MCF 10A (cell line): ENCODE data around the gene CKS1B. TPM values are rescaled to one million over a fixed set of nuclear protein-coding genes. Genes with fewer than 3 reads are reported as not detected.

ENCODE experiments used
- BruUV-seq: library from RNA; stranded (reverse); fragments of 400-500 nt; replicated peaks from 2 replicates; lab custom pipeline; 2021; lab: Mats Ljungman, UMichigan
- CTCF ChIA-PET: fragments of 300-600 bp; sonication (Branson Sonifier 250); formaldehyde crosslinking; extraction: SDS; loops from one replicate; lab custom pipeline; 2021; ENCODE audit warnings: antibody characterized with exemption, inconsistent platforms; lab: Yijun Ruan, JAX
- POLR2A ChIA-PET: fragments of 300-600, 350-650 bp; sonication (Branson Sonifier 250); formaldehyde crosslinking; extraction: SDS; loops from one replicate; lab custom pipeline; 2020; ENCODE audit warnings: antibody characterized with exemption, inconsistent platforms; lab: Yijun Ruan, JAX
- DNase-seq: peaks from one replicate; pipeline ENCODE4 v3.0.0-alpha.2; 2018; ENCODE audit not compliant: unreplicated experiment
- H3K27ac Mint-ChIP-seq: one replicate; pipeline ENCODE4 v1.8.0; 2022; ENCODE audit warnings: mild to moderate bottlenecking, low read depth, mixed read lengths; ENCODE audit not compliant: unreplicated experiment
- H3K27me3 Mint-ChIP-seq: one replicate; pipeline ENCODE4 v1.8.0; 2022; ENCODE audit warnings: mixed read lengths; ENCODE audit not compliant: insufficient read depth, unreplicated experiment
- H3K36me3 Mint-ChIP-seq: one replicate; pipeline ENCODE4 v1.8.0; 2022; ENCODE audit warnings: mild to moderate bottlenecking, moderate library complexity, mixed read lengths; ENCODE audit not compliant: insufficient read depth, unreplicated experiment
- H3K4me1 Mint-ChIP-seq: one replicate; pipeline ENCODE4 v1.8.0; 2022; ENCODE audit warnings: mixed read lengths; ENCODE audit not compliant: insufficient read depth, unreplicated experiment
- H3K4me3 Mint-ChIP-seq: one replicate; pipeline ENCODE4 v1.8.0; 2022; ENCODE audit warnings: mild to moderate bottlenecking, moderate library complexity, mixed read lengths; ENCODE audit not compliant: unreplicated experiment
- H3K9me3 Mint-ChIP-seq: one replicate; pipeline ENCODE4 v1.8.0; 2022; ENCODE audit warnings: mixed read lengths; ENCODE audit not compliant: unreplicated experiment
- intact Hi-C: fragments of 100-400 bp; cut with micrococcal nuclease; formaldehyde crosslinking; loops from 2 replicates; pipeline ENCODE4 v1.14.1; 2022
- total RNA-seq: library from RNA; stranded (reverse); gene quantifications from 2 replicates; pipeline ENCODE4 v1.2.3, GENCODE V29; 2022
- TF ChIP-seq, protein P1 (sequence below): fragments of 200-600 bp; IDR thresholded peaks from one replicate; pipeline ENCODE4 v1.8.0; 2022; ENCODE audit warnings: antibody characterized with exemption, mild to moderate bottlenecking; ENCODE audit not compliant: unreplicated experiment

The CKS1B gene
- total RNA-seq, 1 experiment from 2014 or later = 285 TPM

DNA sequence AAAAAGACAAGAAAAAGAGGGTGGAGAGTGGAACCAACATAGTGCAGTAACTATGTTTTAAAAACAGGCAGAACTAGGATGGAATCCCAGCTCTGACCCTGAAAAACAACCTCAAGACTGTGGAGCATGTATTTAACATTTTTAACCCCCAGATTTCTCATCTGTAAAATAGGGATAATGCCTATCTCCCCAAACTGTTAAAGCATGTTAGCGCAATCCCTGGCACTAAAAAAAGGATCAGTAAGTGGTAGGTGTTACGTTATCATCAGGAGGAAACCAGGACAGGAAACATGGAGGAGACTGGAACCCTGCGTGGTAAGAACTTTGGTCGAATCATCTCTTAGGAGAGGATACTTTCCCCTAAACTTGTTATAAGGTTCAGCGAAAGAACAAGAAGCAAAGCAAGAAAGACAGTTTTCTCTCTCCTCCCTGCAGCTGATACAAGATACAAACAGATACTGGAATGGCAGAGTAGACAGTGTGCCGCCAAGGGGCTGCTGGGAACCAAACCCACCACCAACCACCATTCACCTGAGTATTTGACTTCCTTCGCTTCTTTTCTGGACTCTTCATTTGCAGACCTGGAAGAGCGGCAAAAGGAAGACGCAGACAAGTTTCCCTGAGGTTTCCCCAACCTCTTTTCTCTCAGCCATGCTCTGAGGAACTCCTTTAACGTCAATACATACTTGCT is 13.9 kb upstream of the CKS1B start:
- no TSS peak for BruUV-seq
- TF ChIP-seq, protein P1, sequence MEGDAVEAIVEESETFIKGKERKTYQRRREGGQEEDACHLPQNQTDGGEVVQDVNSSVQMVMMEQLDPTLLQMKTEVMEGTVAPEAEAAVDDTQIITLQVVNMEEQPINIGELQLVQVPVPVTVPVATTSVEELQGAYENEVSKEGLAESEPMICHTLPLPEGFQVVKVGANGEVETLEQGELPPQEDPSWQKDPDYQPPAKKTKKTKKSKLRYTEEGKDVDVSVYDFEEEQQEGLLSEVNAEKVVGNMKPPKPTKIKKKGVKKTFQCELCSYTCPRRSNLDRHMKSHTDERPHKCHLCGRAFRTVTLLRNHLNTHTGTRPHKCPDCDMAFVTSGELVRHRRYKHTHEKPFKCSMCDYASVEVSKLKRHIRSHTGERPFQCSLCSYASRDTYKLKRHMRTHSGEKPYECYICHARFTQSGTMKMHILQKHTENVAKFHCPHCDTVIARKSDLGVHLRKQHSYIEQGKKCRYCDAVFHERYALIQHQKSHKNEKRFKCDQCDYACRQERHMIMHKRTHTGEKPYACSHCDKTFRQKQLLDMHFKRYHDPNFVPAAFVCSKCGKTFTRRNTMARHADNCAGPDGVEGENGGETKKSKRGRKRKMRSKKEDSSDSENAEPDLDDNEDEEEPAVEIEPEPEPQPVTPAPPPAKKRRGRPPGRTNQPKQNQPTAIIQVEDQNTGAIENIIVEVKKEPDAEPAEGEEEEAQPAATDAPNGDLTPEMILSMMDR = no peak
- peak overlapping the region; percentile 73 for H3K4me3 Mint-ChIP-seq
- no peak for DNase-seq
- H3K9me3 Mint-ChIP-seq = no peaks in the 10 kb centered on the region
- H3K36me3 Mint-ChIP-seq = peaks cover 60% of the 10 kb centered on the region
- intact Hi-C loops = no loop called here
- H3K4me1 Mint-ChIP-seq = peaks cover 47% of the 10 kb centered on the region
- ChIA-PET CTCF (interaction anchor here (0.6 to 3.0 kb wide), 19 partner anchors 9 to 148 kb away, joined by 3 to 34 read pairs (median 4); partner anchors contain the start of gene SHC1), POLR2A (interaction anchor here (0.7 to 39.6 kb wide), 17 partner anchors 9 to 739 kb away, joined by 3 to 1917 read pairs (median 6); partner anchors contain the start of genes ADAM15, CKS1B, FLAD1 and KRTCAP2)
- no peaks in the 10 kb centered on the region for H3K27me3 Mint-ChIP-seq
- peak overlapping the region; percentile 33 for H3K27ac Mint-ChIP-seq

DNA sequence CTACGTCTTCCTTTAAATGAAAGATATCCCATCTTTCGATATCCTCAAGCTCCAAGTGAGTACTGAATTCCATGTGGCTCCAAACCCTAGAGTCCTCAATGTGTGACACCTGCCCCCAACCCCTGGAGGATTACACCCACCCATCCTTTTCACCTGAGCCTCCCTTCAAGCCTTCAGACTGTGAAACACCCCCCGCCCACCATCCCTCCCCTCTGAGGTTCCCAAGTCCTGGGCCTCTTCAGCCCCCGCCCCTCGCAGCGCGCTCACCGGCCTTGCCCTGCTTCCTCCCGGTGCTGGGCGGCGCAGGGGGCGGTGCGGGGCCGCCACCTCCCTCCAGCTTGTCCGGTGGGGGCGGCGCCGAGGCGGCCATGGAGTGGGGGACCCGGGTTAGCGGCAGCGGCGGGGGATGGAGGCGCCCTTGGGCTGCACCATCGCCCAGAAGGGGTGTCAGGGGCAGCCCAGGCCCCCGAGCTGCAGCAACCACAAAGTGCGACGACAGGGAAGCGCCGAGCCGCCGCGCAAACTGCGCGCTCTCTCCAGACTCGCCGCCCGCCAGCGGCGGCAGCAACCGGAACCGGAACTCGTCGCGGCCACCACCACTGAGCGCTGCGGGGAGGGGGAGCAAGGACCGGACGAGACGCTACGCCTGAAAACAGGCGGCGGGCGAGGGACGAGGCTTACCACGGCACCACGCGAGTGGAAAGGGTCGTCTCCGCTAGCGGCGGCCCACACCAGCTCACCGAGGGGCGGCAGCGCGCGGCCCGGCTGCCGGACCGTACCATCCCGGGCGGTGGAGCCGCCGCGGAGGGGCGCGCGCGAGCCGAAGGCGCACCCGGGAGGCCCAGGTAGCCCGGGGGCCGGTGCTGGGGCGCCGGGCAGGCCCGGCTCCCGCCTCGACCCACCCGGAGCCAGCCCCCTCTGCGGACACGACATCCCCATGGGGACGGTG is 13.0 kb upstream of the CKS1B start, which contains the start of gene PYGO2:
PYGO2 (minus strand) TSS at position 576 of the 949 bp plus-strand sequence; CDS start at position 370, 206 bp downstream.
- TF ChIP-seq, protein P1 = peak; percentile 81
- no peaks in the 10 kb centered on the region for H3K27me3 Mint-ChIP-seq
- intact Hi-C loops = loop anchor here (1.0 to 2.0 kb wide), 3 partner anchors 11 to 89 kb away; partner anchors contain the start of gene ADAM15
- peaks cover 69% of the 10 kb centered on the region for H3K36me3 Mint-ChIP-seq
- ChIA-PET POLR2A (interaction anchor here (0.6 to 39.6 kb wide), 27 partner anchors 10 to 740 kb away, joined by 3 to 1917 read pairs (median 4); partner anchors contain the start of genes ADAM15, CKS1B, FLAD1 and KRTCAP2), CTCF (interaction anchor here (0.6 to 3.0 kb wide), 30 partner anchors 8 to 357 kb away, joined by 3 to 34 read pairs (median 4); partner anchors contain the start of genes ADAM15, FLAD1, SHC1 and ZBTB7B)
- peak within 1 kb of the TSS; percentile 33 for H3K27ac Mint-ChIP-seq
- H3K9me3 Mint-ChIP-seq = no peaks in the 10 kb centered on the region
- no TSS peak for BruUV-seq
- H3K4me3 Mint-ChIP-seq = peak within 1 kb of the TSS; percentile 73
- peaks cover 41% of the 10 kb centered on the region for H3K4me1 Mint-ChIP-seq
- DNase-seq = peak; percentile 85

DNA sequence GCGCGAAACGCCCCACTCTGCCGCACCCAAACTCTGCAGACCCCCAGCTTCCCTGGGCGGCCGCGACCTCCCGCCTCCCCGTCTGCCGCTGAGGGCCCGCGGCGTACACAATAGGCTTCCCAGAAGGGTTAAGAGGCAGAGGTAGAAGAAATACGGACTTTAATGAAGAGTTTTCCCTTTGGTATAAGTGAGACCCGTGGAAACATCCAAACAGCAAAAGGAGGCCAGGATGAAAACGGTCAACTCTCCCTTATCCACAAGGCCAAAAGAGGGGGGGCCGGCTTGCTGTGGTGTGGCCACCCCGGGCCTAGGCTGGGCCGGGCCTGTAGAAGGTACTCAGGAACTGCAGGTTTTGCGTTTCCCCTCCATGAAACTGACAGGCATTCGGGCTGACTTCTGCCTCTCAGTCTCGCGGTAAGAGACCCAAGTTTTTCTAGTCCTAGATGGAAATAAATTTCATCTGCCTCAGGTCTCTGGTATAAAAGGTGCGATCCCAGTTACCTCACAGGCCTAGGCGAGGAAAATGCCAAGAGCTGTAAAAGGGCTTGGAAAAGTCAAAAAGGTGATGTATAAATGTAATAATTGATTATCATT is 12.2 kb upstream of the CKS1B start:
- ChIA-PET CTCF (interaction anchor here (0.6 to 3.0 kb wide), 16 partner anchors 9 to 374 kb away, joined by 3 to 34 read pairs (median 4); partner anchors contain the start of genes ADAM15, SHC1 and ZBTB7B), POLR2A (interaction anchor here (0.7 to 39.6 kb wide), 18 partner anchors 26 to 741 kb away, joined by 3 to 1917 read pairs (median 4); partner anchors contain the start of genes ADAM15, CKS1B, FLAD1 and LENEP)
- Mint-ChIP-seq H3K36me3 (peaks cover 76% of the 10 kb centered on the region), H3K27ac (peak overlapping the region; percentile 33), H3K4me3 (peak overlapping the region; percentile 73), H3K27me3 (no peaks in the 10 kb centered on the region), H3K4me1 (peaks cover 36% of the 10 kb centered on the region), H3K9me3 (no peaks in the 10 kb centered on the region)
- peak; percentile 46 for DNase-seq
- TF ChIP-seq, protein P1 = no peak
- intact Hi-C loops = loop anchor here (1.0 to 2.0 kb wide), 3 partner anchors 10 to 89 kb away; partner anchors contain the start of gene ADAM15
- TSS peak; percentile 67 for BruUV-seq
